ENCODE data around the gene WWC1.

GRCh38 chr5:168401226-168401625 is 109.8 kb downstream of the WWC1 start:
- no peak for TF ChIP-seq CTCF (conservative IDR thresholded peaks at IDR 0.05; ENCODE audit: low read length)
- TF ChIP-seq EZH2phosphoT487 (IDR thresholded peaks at IDR 0.05; ENCODE audit: borderline replicate concordance, low read depth, low read length), result no peak
